ENCODE results near the gene STPG4. TPM values are rescaled to one million over a fixed set of nuclear protein-coding genes. Genes with fewer than 3 reads are reported as not detected.

STPG4 gene
- total and polyA plus RNA-seq, 7 donors, result 0.12 to 1.1 (median 0.63) TPM; not detected in 3

DNA sequence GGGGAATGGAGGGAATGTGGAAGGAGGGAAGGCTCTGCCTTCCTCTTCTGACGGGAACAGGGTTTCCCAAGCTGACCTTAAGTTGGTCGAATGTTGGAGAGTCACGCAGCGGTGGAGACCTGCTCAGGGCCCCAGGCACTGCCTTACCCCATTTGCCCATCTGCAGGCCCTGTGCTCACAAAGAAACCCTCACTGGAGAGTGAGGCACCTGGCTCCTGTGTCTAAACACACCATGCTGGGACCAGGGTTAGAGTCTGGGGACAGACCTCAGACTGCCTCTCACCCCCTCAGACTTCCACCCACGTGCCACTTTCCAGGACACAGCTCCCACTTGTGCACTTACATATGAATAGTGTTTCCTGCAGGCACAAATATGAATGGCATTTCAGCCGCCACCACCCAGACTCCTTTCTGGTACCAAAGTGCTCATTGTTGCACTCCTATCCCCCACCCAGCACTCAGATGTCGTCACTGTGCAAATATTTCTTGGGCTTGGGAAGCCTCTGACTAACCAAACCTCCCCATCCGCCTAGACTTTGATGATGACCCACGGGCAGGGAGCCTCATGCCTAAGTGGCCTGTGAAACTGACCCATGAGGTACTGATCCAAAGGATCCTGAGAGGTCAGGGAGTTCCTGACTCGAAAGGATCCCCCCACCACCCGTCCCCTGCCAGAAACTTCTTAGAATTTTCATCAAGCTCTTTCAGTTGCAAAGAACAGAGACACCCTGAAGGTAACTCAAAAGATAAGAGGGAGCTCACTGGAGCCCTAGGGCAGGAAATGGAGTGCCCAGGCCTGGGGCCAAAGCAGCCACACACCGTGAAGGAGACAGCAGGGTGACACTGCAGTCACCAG lies 78.3 kb downstream of the STPG4 start:
- DNase-seq, result no peak
- H3K27ac ChIP-seq, result peak overlapping the region; percentile 89 to 96 (median 92)
- H3K27me3 ChIP-seq, result no peaks in the 10 kb centered on the region
- 63 to 76% methylated on average over 12 of the region's 12 CpGs for WGBS, 2 donors
- intact Hi-C loops (cut with DNase I), result no loop called here
- peaks cover 0 to 78% (median 65%) of the 10 kb centered on the region in 4 donors for H3K4me1 ChIP-seq
- peaks cover 0 to 7% (median 0%) of the 10 kb centered on the region in 4 donors for H3K36me3 ChIP-seq
- H3K4me3 ChIP-seq, result no peak overlapping the region
- H3K9me3 ChIP-seq, result no peaks in the 10 kb centered on the region
- TF ChIP-seq POLR2AphosphoS5 (IDR thresholded peaks at IDR 0.05), result peak in 2 of 4 donors; percentile 5 to 27
- TF ChIP-seq, protein P1, sequence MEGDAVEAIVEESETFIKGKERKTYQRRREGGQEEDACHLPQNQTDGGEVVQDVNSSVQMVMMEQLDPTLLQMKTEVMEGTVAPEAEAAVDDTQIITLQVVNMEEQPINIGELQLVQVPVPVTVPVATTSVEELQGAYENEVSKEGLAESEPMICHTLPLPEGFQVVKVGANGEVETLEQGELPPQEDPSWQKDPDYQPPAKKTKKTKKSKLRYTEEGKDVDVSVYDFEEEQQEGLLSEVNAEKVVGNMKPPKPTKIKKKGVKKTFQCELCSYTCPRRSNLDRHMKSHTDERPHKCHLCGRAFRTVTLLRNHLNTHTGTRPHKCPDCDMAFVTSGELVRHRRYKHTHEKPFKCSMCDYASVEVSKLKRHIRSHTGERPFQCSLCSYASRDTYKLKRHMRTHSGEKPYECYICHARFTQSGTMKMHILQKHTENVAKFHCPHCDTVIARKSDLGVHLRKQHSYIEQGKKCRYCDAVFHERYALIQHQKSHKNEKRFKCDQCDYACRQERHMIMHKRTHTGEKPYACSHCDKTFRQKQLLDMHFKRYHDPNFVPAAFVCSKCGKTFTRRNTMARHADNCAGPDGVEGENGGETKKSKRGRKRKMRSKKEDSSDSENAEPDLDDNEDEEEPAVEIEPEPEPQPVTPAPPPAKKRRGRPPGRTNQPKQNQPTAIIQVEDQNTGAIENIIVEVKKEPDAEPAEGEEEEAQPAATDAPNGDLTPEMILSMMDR (IDR thresholded peaks at IDR 0.05), result no peak
- TF ChIP-seq EP300 (IDR thresholded peaks at IDR 0.05), result no peak
- TF ChIP-seq POLR2A (IDR thresholded peaks at IDR 0.05), result no peak

DNA sequence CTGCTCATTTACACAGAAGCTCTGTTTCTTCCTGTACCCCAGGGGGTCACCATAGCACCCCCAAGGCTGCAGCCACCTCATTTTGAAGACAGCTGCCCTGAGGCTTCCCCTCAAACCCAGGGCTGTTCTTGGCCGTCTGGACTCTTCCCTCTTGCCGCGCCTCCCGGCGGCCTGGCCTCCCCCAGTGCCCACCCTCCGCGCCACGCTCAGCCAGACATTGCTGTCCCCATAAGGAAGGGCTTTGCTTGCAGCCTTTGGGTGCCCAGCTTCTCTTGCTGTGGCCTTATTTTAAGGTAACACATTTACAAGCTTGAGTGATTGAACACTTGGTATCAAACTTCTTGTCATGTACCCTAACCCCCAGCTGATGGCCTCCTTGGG lies 79.0 kb downstream of the STPG4 start:
- Histone ChIP-seq H3K36me3 (peaks cover 0 to 7% (median 0%) of the 10 kb centered on the region in 4 donors), H3K9me3 (no peaks in the 10 kb centered on the region), H3K4me3 (no peak overlapping the region), H3K27me3 (no peaks in the 10 kb centered on the region), H3K4me1 (peaks cover 0 to 85% (median 72%) of the 10 kb centered on the region in 4 donors), H3K27ac (peak overlapping the region; percentile 89 to 96 (median 92))
- 93 to 95% methylated on average over 8 of the region's 8 CpGs for WGBS, 2 donors
- DNase-seq, result no peak
- intact Hi-C loops (cut with DNase I), result no loop called here
- TF ChIP-seq POLR2AphosphoS5 (IDR thresholded peaks at IDR 0.05) (no peak), EP300 (IDR thresholded peaks at IDR 0.05) (no peak), POLR2A (IDR thresholded peaks at IDR 0.05) (no peak)
- TF ChIP-seq, protein P1 (IDR thresholded peaks at IDR 0.05), result no peak

DNA sequence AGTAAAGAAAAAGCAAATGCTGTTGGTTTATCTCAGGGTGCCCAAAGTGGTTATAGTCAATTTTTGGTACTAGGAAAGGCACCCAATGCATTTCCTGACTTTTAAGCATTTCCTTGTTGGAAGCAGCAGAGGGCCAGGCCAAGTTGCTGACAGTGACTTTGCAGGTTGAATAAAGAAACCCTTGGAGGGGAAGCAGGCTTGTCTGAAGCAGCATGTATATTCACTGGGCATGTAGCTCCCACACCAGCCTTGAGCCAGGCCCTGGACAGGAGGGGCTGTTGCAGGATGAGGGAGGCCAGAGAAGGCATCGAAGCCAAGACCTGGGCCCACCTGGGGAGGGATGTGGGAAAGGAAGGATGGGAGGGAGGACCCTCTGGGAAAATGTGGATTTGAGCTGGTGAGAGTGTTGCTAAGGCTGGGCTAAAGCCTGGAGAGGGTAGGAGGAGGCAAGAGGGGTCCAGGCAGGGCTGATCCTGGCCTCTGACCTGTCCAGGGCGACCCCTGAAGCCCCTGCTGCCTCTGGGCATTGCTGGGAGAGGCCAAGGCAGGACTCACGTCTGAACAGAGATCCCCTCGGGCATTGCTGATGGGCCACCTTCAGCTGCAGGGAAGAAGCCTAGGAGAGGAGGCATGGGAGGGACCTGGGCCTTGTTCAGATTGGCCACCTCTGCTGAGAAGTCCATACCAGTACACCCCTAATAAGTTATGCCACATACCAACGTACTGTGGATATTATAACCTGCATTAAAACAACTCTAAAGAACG lies 79.6 kb downstream of the STPG4 start:
- H3K4me1 ChIP-seq, result peaks cover 0 to 85% (median 75%) of the 10 kb centered on the region in 4 donors
- peak overlapping the region; percentile 89 to 96 (median 92) for H3K27ac ChIP-seq
- intact Hi-C loops (cut with DNase I), result no loop called here
- H3K27me3 ChIP-seq, result no peaks in the 10 kb centered on the region
- H3K9me3 ChIP-seq, result no peaks in the 10 kb centered on the region
- TF ChIP-seq POLR2AphosphoS5 (IDR thresholded peaks at IDR 0.05), result no peak
- TF ChIP-seq POLR2A (IDR thresholded peaks at IDR 0.05), result no peak
- TF ChIP-seq EP300 (IDR thresholded peaks at IDR 0.05), result no peak
- TF ChIP-seq, protein P1 (IDR thresholded peaks at IDR 0.05), result no peak
- 88 to 89% methylated on average over 6 of the region's 6 CpGs for WGBS, 2 donors
- DNase-seq, result no peak
- H3K36me3 ChIP-seq, result peaks cover 0 to 7% (median 0%) of the 10 kb centered on the region in 4 donors
- no peak overlapping the region for H3K4me3 ChIP-seq

DNA sequence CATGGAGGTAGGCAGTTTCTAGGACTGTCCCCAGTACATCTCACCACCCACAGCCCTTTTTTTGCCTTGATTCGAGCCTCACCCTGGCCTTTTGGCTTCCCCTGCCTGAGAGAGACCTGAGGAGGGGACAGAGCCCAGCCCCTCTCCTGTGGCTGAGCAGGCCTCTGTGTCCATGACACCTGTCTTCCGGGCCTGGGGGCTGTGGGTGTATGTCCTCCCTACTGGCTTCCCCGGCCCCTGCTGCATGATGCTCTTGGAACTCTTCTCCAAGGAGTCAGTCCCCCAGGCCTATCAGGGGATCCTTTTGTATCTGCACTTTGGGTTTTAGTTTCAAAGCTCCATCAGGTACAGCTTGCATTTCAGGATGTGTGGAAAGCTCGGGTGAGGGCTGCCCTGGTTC lies 80.4 kb downstream of the STPG4 start:
- 94 to 96% methylated on average over 4 of the region's 4 CpGs for WGBS, 2 donors
- no peak overlapping the region for H3K4me3 ChIP-seq
- TF ChIP-seq POLR2AphosphoS5 (IDR thresholded peaks at IDR 0.05) (no peak), EP300 (IDR thresholded peaks at IDR 0.05) (no peak), POLR2A (IDR thresholded peaks at IDR 0.05) (no peak)
- TF ChIP-seq, protein P1 (IDR thresholded peaks at IDR 0.05), result no peak
- intact Hi-C loops (cut with DNase I), result no loop called here
- H3K27ac ChIP-seq, result peak overlapping the region; percentile 89 to 96 (median 92)
- no peaks in the 10 kb centered on the region for H3K27me3 ChIP-seq
- DNase-seq, result no peak
- no peaks in the 10 kb centered on the region for H3K9me3 ChIP-seq
- H3K36me3 ChIP-seq, result peaks cover 0 to 7% (median 0%) of the 10 kb centered on the region in 4 donors
- H3K4me1 ChIP-seq, result peaks cover 0 to 85% (median 75%) of the 10 kb centered on the region in 4 donors

Data from sigmoid colon (tissue), 7 donors.